Mesenchymal stem cell (in vitro differentiated cells and primary cell): ENCODE measurements around the gene CRIP2.

Experiments
- DNase-seq: peaks from one replicate; pipeline ENCODE4 v3.0.0-alpha.2; 2013
- H2AFZ ChIP-seq: one replicate; pipeline ENCODE4 v1.6.1; 2013; ENCODE audit warnings: low read depth, mild to moderate bottlenecking, control low read depth, inconsistent platforms, low read length, moderate library complexity
- H2AK5ac ChIP-seq: 2 replicates; pipeline ENCODE4 v1.6.1; 2013; ENCODE audit warnings: low read length, moderate library complexity, mild to moderate bottlenecking, inconsistent platforms; ENCODE audit not compliant: severe bottlenecking
- H2BK120ac ChIP-seq: one replicate; pipeline ENCODE4 v1.6.1; 2013; ENCODE audit warnings: low read depth, mild to moderate bottlenecking, inconsistent platforms, low read length, moderate library complexity
- H2BK12ac ChIP-seq, 2 experiments: one replicate each; pipeline ENCODE4 v1.6.1; 2013; ENCODE audit warnings: inconsistent platforms in 2 of 2, low read length in 2 of 2, mild to moderate bottlenecking in 2 of 2, moderate library complexity in 2 of 2, control low read depth in 1 of 2
- H2BK15ac ChIP-seq: one replicate; pipeline ENCODE4 v1.6.1; 2013; ENCODE audit warnings: mild to moderate bottlenecking, low read depth, inconsistent platforms; ENCODE audit not compliant: poor library complexity, severe bottlenecking
- H2BK5ac ChIP-seq: 2 replicates; pipeline ENCODE4 v1.6.1; 2013; ENCODE audit warnings: low read depth, mild to moderate bottlenecking, low read length, control low read depth, inconsistent platforms; ENCODE audit not compliant: poor library complexity, severe bottlenecking
- H3K14ac ChIP-seq, 2 experiments: one replicate each; pipeline ENCODE4 v1.6.1; 2013; ENCODE audit warnings: inconsistent platforms in 2 of 2, low read length in 2 of 2, control low read depth in 1 of 2, mild to moderate bottlenecking in 1 of 2, moderate library complexity in 1 of 2
- H3K18ac ChIP-seq, 2 experiments: one replicate each; pipeline ENCODE4 v1.6.1; 2013; ENCODE audit warnings: inconsistent platforms in 2 of 2, low read length in 2 of 2, control low read depth in 1 of 2, low read depth in 1 of 2, mild to moderate bottlenecking in 1 of 2
- H3K23ac ChIP-seq, 2 experiments: one replicate each; pipeline ENCODE4 v1.6.1; 2013; ENCODE audit warnings: inconsistent platforms in 2 of 2, low read length in 2 of 2, mild to moderate bottlenecking in 2 of 2, moderate library complexity in 2 of 2, control low read depth in 1 of 2
- H3K27ac ChIP-seq: 2 replicates; pipeline ENCODE4 v1.5.1; 2013; ENCODE audit warnings: mild to moderate bottlenecking, moderate library complexity, low read length, control low read depth, inconsistent platforms; ENCODE audit not compliant: poor library complexity, severe bottlenecking
- H3K27me3 ChIP-seq, 2 experiments: 2 replicates each; pipeline versions ENCODE4 v1.6.1 to v1.7.0; 2013; ENCODE audit warnings: low read length in 2 of 2, mild to moderate bottlenecking in 2 of 2, moderate library complexity in 2 of 2, control low read depth in 1 of 2, inconsistent platforms in 1 of 2; ENCODE audit not compliant: control insufficient read depth in 1 of 2, insufficient read depth in 1 of 2
- H3K36me3 ChIP-seq, 2 experiments: 2 replicates each; pipeline versions ENCODE4 v1.6.1 to v1.7.0; 2013; ENCODE audit warnings: low read length in 2 of 2, control low read depth in 1 of 2, inconsistent platforms in 1 of 2, low read depth in 1 of 2, mild to moderate bottlenecking in 1 of 2; ENCODE audit not compliant: insufficient read depth in 2 of 2, control insufficient read depth in 1 of 2
- H3K4ac ChIP-seq, 2 experiments: one replicate each; pipeline ENCODE4 v1.6.1; 2013; ENCODE audit warnings: inconsistent platforms in 2 of 2, low read length in 2 of 2, mild to moderate bottlenecking in 2 of 2, moderate library complexity in 2 of 2, control low read depth in 1 of 2, low read depth in 1 of 2
- H3K4me1 ChIP-seq: 2 replicates; pipeline ENCODE4 v1.6.1; 2013; ENCODE audit warnings: low read depth, low read length, control low read depth; ENCODE audit not compliant: control insufficient read depth, insufficient read depth
- H3K4me2 ChIP-seq: 2 replicates; pipeline ENCODE4 v1.6.1; 2013; ENCODE audit warnings: low read length, mild to moderate bottlenecking, inconsistent platforms; ENCODE audit not compliant: poor library complexity, severe bottlenecking
- H3K4me3 ChIP-seq, 2 experiments: 2 replicates each; pipeline versions ENCODE4 v1.5.1 to v1.7.0; 2013; ENCODE audit warnings: low read length in 2 of 2, mild to moderate bottlenecking in 2 of 2, control low read depth in 1 of 2, low read depth in 1 of 2; ENCODE audit not compliant: insufficient read depth in 1 of 2
- H3K79me1 ChIP-seq: replicated peaks from 2 replicates; pipeline ENCODE4 v1.6.1; 2013; ENCODE audit warnings: mild to moderate bottlenecking, control low read depth, low read length, inconsistent platforms; ENCODE audit not compliant: poor library complexity, severe bottlenecking
- H3K9ac ChIP-seq: 2 replicates; pipeline ENCODE4 v1.7.0; 2013; ENCODE audit warnings: mild to moderate bottlenecking, low read length, moderate library complexity
- H3K9me3 ChIP-seq: 2 replicates; pipeline ENCODE4 v1.7.0; 2013; ENCODE audit warnings: mild to moderate bottlenecking, low read length; ENCODE audit not compliant: control insufficient read depth
- H4K8ac ChIP-seq: one replicate; pipeline ENCODE4 v1.6.1; 2013; ENCODE audit warnings: inconsistent platforms, mild to moderate bottlenecking, low read length, moderate library complexity
- H4K91ac ChIP-seq: one replicate; pipeline ENCODE4 v1.6.1; 2013; ENCODE audit warnings: mild to moderate bottlenecking, low read length, inconsistent platforms
- WGBS: methylation state at CpG from one replicate; pipeline ENCODE4 v1.1.7; 2013; ENCODE audit warnings: mixed read lengths; 5-methylcytosine and 5-hydroxymethylcytosine counted together

The CRIP2 gene

DNA sequence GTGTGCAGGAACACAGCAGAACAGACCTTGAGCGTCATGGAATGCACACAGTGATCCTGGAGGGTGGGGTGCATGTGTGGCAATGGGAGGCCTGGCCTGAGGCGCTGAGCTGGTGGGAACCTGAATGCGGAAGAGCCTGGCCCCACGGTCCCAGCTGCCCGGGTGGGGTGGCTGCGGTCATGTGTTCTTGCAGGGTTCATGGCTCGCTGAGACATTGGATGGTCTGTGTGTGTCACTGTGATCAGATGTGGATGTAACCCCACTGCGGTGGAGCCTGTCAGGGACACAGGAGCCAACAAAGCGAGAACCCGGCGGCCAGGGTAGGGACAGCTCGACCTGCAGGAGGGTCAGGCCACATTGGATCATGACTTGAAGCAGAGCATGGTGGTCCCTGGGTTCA lies 31.8 kb upstream of the CRIP2 start:
- H2BK120ac ChIP-seq: no peak overlapping the region
- no peak overlapping the region for H4K91ac ChIP-seq
- no peak overlapping the region for H4K8ac ChIP-seq
- H3K4me1 ChIP-seq: peaks cover 21% of the 10 kb centered on the region
- H3K9ac ChIP-seq: no peak overlapping the region
- H3K27me3 ChIP-seq: no peaks in the 10 kb centered on the region
- no peak overlapping the region for H3K4me2 ChIP-seq
- H2BK5ac ChIP-seq: no peak overlapping the region
- no peak overlapping the region for H3K27ac ChIP-seq
- no peak overlapping the region for H2BK15ac ChIP-seq
- H3K4ac ChIP-seq: no peak overlapping the region
- H3K14ac ChIP-seq: no peak overlapping the region
- no peak overlapping the region for H2AK5ac ChIP-seq
- WGBS: 84% methylated on average over 12 of the region's 12 CpGs
- H2AFZ ChIP-seq: no peak overlapping the region
- no peak overlapping the region for H3K18ac ChIP-seq
- no peak overlapping the region for H2BK12ac ChIP-seq
- H3K4me3 ChIP-seq: no peak overlapping the region
- no peak for DNase-seq
- H3K9me3 ChIP-seq: no peaks in the 10 kb centered on the region
- no peak overlapping the region for H3K23ac ChIP-seq
- peaks cover 19 to 77% of the 10 kb centered on the region in 2 experiments for H3K36me3 ChIP-seq
- peaks cover 60% of the 10 kb centered on the region for H3K79me1 ChIP-seq

GRCh38 chr14:105444859-105445258 lies 29.8 kb upstream of the CRIP2 start:
- no peaks in the 10 kb centered on the region for H3K27me3 ChIP-seq
- no peak overlapping the region for H3K18ac ChIP-seq
- H3K27ac ChIP-seq: no peak overlapping the region
- H2BK120ac ChIP-seq: no peak overlapping the region
- no peak overlapping the region for H2BK15ac ChIP-seq
- H3K4me3 ChIP-seq: no peak overlapping the region
- H3K9ac ChIP-seq: no peak overlapping the region
- peak overlapping the region; percentile 54 for H4K91ac ChIP-seq
- peaks cover 21% of the 10 kb centered on the region for H3K4me1 ChIP-seq
- no peak overlapping the region for H2BK5ac ChIP-seq
- H4K8ac ChIP-seq: peak overlapping the region; percentile 40
- no peaks in the 10 kb centered on the region for H3K9me3 ChIP-seq
- no peak overlapping the region for H3K23ac ChIP-seq
- H3K4me2 ChIP-seq: no peak overlapping the region
- H3K4ac ChIP-seq: no peak overlapping the region
- H2AFZ ChIP-seq: no peak overlapping the region
- no peak overlapping the region for H2BK12ac ChIP-seq
- peaks cover 60% of the 10 kb centered on the region for H3K79me1 ChIP-seq
- peaks cover 19 to 77% of the 10 kb centered on the region in 2 experiments for H3K36me3 ChIP-seq
- DNase-seq: no peak
- no peak overlapping the region for H2AK5ac ChIP-seq
- no peak overlapping the region for H3K14ac ChIP-seq
- 96% methylated on average over 16 of the region's 17 CpGs for WGBS

DNA sequence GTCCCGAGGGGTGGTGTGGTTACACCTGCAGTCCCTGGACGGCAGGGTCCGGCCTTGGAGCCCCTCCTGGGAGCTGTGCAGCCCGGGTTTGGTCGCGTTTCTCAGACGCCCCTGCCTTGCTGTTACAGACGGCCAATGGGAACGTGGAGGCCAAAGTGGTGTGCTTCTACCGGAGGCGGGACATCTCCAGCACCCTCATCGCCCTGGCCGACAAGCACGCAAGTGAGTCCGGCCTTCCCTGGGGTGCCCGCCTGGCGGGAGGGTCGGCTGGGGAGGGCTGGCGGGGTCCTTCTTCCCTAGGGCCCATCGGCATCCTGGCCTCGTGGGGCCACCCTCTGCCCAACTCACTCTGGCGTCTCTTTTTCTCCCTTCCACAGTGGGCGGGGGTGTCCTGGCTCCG lies 29.3 kb upstream of the CRIP2 start:
- Histone ChIP-seq H3K9me3 (no peaks in the 10 kb centered on the region), H2AFZ (no peak overlapping the region), H3K27ac (no peak overlapping the region), H3K79me1 (peaks cover 58% of the 10 kb centered on the region), H3K18ac (no peak overlapping the region), H3K14ac (no peak overlapping the region), H3K4me2 (no peak overlapping the region), H3K23ac (no peak overlapping the region), H3K27me3 (no peaks in the 10 kb centered on the region), H2BK12ac (no peak overlapping the region), H3K4me1 (peaks cover 16% of the 10 kb centered on the region), H4K91ac (no peak overlapping the region), H3K4ac (no peak overlapping the region), H2AK5ac (no peak overlapping the region), H3K4me3 (no peak overlapping the region), H2BK5ac (no peak overlapping the region), H3K36me3 (peaks cover 23 to 77% of the 10 kb centered on the region in 2 experiments), H4K8ac (no peak overlapping the region), H2BK120ac (no peak overlapping the region), H2BK15ac (no peak overlapping the region), H3K9ac (no peak overlapping the region)
- 94% methylated on average over 24 of the region's 24 CpGs for WGBS
- no peak for DNase-seq

GRCh38 chr14:105445901-105446845 lies 28.4 kb upstream of the CRIP2 start:
- Histone ChIP-seq H3K4me3 (no peak overlapping the region), H2BK5ac (no peak overlapping the region), H3K23ac (no peak overlapping the region)

More at GRCh38 chr14:105445901-105446845, 28.4 kb upstream of the CRIP2 start:
- 97% methylated on average over 26 of the region's 26 CpGs for WGBS
- no peak overlapping the region for H2BK12ac ChIP-seq
- no peak overlapping the region for H3K9ac ChIP-seq
- no peak overlapping the region for H4K91ac ChIP-seq
- H2BK120ac ChIP-seq: no peak overlapping the region
- H3K18ac ChIP-seq: no peak overlapping the region
- H3K9me3 ChIP-seq: no peaks in the 10 kb centered on the region
- no peak overlapping the region for H3K4ac ChIP-seq
- H3K27me3 ChIP-seq: no peaks in the 10 kb centered on the region
- H3K14ac ChIP-seq: no peak overlapping the region
- no peak for DNase-seq
- peaks cover 61% of the 10 kb centered on the region for H3K79me1 ChIP-seq
- H3K4me1 ChIP-seq: peaks cover 18% of the 10 kb centered on the region
- H2AFZ ChIP-seq: no peak overlapping the region
- no peak overlapping the region for H3K27ac ChIP-seq
- H2AK5ac ChIP-seq: no peak overlapping the region
- H2BK15ac ChIP-seq: no peak overlapping the region
- H3K36me3 ChIP-seq: peaks cover 28 to 77% of the 10 kb centered on the region in 2 experiments
- H3K4me2 ChIP-seq: no peak overlapping the region
- H4K8ac ChIP-seq: no peak overlapping the region
